22Rv1 (cell line): ENCODE data around the gene RLN1.

Experiments
- ZFX ChIP-seq: fragments of 450-650 bp; IDR thresholded peaks from 2 replicates; pipeline ENCODE4 v1.6.1; 2017; ENCODE audit warnings: antibody characterized with exemption, borderline replicate concordance
- TF ChIP-seq, protein P1 (sequence below): fragments of 450-650 bp; IDR thresholded peaks from 2 replicates; pipeline ENCODE4 v1.5.1; 2017; ENCODE audit warnings: mild to moderate bottlenecking

DNA sequence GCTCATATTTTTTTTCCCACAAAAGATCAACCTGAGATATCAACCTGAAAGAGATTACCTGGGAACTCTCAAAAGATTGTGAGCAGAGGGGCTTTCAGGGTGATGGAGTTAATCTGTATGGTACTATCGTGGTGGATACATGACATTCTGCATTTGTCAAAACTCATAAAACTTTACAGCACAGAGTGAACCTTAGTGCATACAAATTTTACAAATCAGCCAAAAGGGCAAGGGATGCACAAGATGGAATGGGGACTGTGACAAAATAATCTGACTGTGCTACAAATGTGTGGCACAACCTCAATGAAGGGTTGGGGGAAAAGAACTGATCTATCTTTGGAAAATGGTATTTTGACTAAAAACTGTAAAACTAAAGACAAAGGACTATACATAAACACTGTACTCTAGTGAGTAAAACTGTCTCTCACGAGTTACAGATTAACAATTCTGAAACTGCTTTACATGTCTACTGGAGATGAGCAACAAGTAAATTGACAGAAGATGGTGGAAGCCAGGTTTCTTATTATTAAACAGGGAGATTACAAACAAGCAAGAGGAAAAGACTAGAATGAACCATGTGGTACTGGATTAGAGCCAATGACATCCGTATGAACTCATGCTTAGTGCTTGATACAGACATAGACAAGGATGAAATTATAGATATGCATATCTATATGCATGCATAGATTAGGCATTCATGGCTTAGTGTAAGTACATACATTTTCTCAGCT, 24.8 kb upstream of the RLN1 start:
- TF ChIP-seq, protein P1, sequence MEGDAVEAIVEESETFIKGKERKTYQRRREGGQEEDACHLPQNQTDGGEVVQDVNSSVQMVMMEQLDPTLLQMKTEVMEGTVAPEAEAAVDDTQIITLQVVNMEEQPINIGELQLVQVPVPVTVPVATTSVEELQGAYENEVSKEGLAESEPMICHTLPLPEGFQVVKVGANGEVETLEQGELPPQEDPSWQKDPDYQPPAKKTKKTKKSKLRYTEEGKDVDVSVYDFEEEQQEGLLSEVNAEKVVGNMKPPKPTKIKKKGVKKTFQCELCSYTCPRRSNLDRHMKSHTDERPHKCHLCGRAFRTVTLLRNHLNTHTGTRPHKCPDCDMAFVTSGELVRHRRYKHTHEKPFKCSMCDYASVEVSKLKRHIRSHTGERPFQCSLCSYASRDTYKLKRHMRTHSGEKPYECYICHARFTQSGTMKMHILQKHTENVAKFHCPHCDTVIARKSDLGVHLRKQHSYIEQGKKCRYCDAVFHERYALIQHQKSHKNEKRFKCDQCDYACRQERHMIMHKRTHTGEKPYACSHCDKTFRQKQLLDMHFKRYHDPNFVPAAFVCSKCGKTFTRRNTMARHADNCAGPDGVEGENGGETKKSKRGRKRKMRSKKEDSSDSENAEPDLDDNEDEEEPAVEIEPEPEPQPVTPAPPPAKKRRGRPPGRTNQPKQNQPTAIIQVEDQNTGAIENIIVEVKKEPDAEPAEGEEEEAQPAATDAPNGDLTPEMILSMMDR, result no peak
- TF ChIP-seq ZFX, result no peak
